ENCODE data around the gene PGR. TPM values are rescaled to one million over a fixed set of nuclear protein-coding genes. Genes with fewer than 3 reads are reported as not detected.

PGR gene
- total RNA-seq, 4 donors from 2014 or later, result 0.20 to 1.9 (median 1.4) TPM

- in situ Hi-C loops (cut with MboI; ENCODE audit: low sequenced_read_pairs in 4 of 4) (no loop called here), intact Hi-C loops (cut with DNase I; ENCODE audit: low total_unique reads) (no loop called here)
- ATAC-seq (no peak), DNase-seq (no peak)
- no peaks in the 10 kb centered on the region for H3K27me3 ChIP-seq
- H3K4me3 ChIP-seq, result no peak overlapping the region
- H3K27ac ChIP-seq, result no peak overlapping the region
- no peaks in the 10 kb centered on the region for H3K4me1 ChIP-seq
- H3K36me3 ChIP-seq, result no peaks in the 10 kb centered on the region
- no peaks in the 10 kb centered on the region for H3K9me3 ChIP-seq
- TF ChIP-seq POLR2A (IDR thresholded peaks at IDR 0.05), result no peak
Measured at GRCh38 chr11:101061606-101062005, 68.0 kb downstream of the PGR start.

GRCh38 chr11:101059331-101059730 lies 70.3 kb downstream of the PGR start:
- in situ Hi-C loops (cut with MboI; ENCODE audit: low sequenced_read_pairs in 4 of 4), result no loop called here
- Histone ChIP-seq H3K27me3 (no peaks in the 10 kb centered on the region), H3K36me3 (no peaks in the 10 kb centered on the region), H3K4me3 (no peak overlapping the region), H3K9me3 (no peaks in the 10 kb centered on the region), H3K4me1 (no peaks in the 10 kb centered on the region), H3K27ac (no peak overlapping the region)
- no peak for TF ChIP-seq POLR2A (IDR thresholded peaks at IDR 0.05)
- TF ChIP-seq, protein P1, sequence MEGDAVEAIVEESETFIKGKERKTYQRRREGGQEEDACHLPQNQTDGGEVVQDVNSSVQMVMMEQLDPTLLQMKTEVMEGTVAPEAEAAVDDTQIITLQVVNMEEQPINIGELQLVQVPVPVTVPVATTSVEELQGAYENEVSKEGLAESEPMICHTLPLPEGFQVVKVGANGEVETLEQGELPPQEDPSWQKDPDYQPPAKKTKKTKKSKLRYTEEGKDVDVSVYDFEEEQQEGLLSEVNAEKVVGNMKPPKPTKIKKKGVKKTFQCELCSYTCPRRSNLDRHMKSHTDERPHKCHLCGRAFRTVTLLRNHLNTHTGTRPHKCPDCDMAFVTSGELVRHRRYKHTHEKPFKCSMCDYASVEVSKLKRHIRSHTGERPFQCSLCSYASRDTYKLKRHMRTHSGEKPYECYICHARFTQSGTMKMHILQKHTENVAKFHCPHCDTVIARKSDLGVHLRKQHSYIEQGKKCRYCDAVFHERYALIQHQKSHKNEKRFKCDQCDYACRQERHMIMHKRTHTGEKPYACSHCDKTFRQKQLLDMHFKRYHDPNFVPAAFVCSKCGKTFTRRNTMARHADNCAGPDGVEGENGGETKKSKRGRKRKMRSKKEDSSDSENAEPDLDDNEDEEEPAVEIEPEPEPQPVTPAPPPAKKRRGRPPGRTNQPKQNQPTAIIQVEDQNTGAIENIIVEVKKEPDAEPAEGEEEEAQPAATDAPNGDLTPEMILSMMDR (IDR thresholded peaks at IDR 0.05 in 4 of 5, conservative IDR thresholded peaks at IDR 0.05 in 1 of 5), result no peak
- no peak for ATAC-seq
- intact Hi-C loops (cut with DNase I; ENCODE audit: low total_unique reads), result no loop called here
- DNase-seq, result no peak

DNA sequence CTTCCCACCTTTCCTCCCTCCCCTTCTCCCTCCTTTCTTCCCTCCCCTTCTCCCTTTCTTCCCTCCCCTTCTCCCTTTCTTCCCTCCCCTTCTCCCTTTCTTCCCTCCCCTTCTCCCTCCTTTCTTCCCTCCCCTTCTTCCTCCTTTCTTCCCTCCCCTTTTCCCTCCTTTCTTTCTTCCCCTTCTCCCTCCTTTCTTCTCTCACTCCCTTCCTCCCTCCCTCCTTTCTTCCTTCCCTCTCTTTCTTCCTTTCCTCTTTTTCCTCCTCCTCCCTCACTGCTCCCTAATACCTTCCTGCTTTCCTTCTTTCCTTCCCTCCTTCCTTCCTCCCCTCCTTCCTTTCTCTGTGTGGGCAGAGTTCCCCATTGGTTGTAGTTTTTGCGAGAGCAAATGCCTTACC lies 76.1 kb downstream of the PGR start:
- Histone ChIP-seq H3K36me3 (no peaks in the 10 kb centered on the region), H3K27me3 (no peaks in the 10 kb centered on the region), H3K9me3 (no peaks in the 10 kb centered on the region), H3K4me3 (no peak overlapping the region), H3K4me1 (no peaks in the 10 kb centered on the region), H3K27ac (no peak overlapping the region)
- ATAC-seq (no peak), DNase-seq (no peak)
- in situ Hi-C loops (cut with MboI; ENCODE audit: low sequenced_read_pairs in 4 of 4), result no loop called here
- intact Hi-C loops (cut with DNase I; ENCODE audit: low total_unique reads), result no loop called here
- TF ChIP-seq POLR2A (IDR thresholded peaks at IDR 0.05), result no peak
- TF ChIP-seq, protein P1 (IDR thresholded peaks at IDR 0.05 in 4 of 5, conservative IDR thresholded peaks at IDR 0.05 in 1 of 5), result no peak

DNA sequence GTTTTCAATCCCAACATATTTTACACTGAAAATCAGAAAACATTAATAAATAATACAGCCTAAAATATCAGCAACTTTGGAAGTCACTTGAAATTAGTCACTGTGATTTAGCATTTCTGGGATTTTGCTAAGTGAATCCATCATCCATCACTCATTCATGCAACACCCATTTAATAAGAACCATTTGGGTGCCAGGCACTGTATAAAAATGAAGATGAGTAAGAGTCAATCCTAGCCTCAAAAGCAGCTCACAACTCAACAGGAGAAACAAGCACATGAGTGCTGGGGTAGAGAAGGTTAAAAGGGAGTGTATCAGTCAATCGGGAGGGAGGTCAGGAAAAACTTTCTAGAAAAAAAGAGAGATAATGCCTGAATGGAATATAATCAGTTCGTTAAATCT lies 77.9 kb downstream of the PGR start:
- H3K4me1 ChIP-seq, result no peaks in the 10 kb centered on the region
- no peaks in the 10 kb centered on the region for H3K36me3 ChIP-seq
- no peaks in the 10 kb centered on the region for H3K9me3 ChIP-seq
- no peak for ATAC-seq
- in situ Hi-C loops (cut with MboI; ENCODE audit: low sequenced_read_pairs in 4 of 4), result no loop called here
- no peak overlapping the region for H3K27ac ChIP-seq
- intact Hi-C loops (cut with DNase I; ENCODE audit: low total_unique reads), result no loop called here
- DNase-seq, result no peak
- H3K27me3 ChIP-seq, result no peaks in the 10 kb centered on the region
- no peak for TF ChIP-seq POLR2A (IDR thresholded peaks at IDR 0.05)
- TF ChIP-seq, protein P1 (IDR thresholded peaks at IDR 0.05 in 4 of 5, conservative IDR thresholded peaks at IDR 0.05 in 1 of 5), result no peak
- H3K4me3 ChIP-seq, result no peak overlapping the region

DNA sequence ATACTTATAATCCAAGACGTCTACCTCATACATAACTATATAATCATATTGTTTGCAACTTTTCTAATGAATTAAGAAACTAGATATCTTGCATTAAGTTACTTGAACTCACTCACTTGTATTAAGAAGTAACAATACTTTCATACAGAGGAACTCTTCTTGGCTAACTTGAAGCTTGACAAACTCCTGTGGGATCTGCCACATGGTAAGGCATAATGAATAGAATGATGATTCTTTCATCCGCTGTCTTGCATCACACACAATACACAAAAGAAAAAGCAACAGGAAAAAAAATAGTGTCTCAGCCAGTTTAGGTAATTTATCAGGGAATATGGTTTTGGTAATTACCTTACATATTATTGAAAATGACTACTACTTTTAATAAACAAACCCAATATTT lies 79.8 kb downstream of the PGR start:
- Histone ChIP-seq H3K4me3 (no peak overlapping the region), H3K36me3 (no peaks in the 10 kb centered on the region), H3K9me3 (no peaks in the 10 kb centered on the region), H3K27me3 (no peaks in the 10 kb centered on the region), H3K27ac (no peak overlapping the region), H3K4me1 (no peaks in the 10 kb centered on the region)
- no peak for TF ChIP-seq POLR2A (IDR thresholded peaks at IDR 0.05)
- TF ChIP-seq, protein P1 (IDR thresholded peaks at IDR 0.05 in 4 of 5, conservative IDR thresholded peaks at IDR 0.05 in 1 of 5), result no peak
- DNase-seq, result no peak
- intact Hi-C loops (cut with DNase I; ENCODE audit: low total_unique reads) (no loop called here), in situ Hi-C loops (cut with MboI; ENCODE audit: low sequenced_read_pairs in 4 of 4) (no loop called here)
- ATAC-seq, result no peak

All from gastrocnemius medialis (tissue), 4 donors.